ENCODE data around the gene PPP1R15A.
"Not testable (repeated sequence)": the region's sequence is repeated elsewhere in the genome, so short reads cannot be mapped to it uniquely, and the experiment has no call there.

Gene PPP1R15A

GRCh38 chr19:48915757-48916156, 43.5 kb downstream of the PPP1R15A start:
- no peak for DNase-seq

GRCh38 chr19:48918071-48918470, 45.9 kb downstream of the PPP1R15A start:
- DNase-seq = no peak

- DNase-seq = no peak
These were observed 46.6 kb downstream of the PPP1R15A start for GRCh38 chr19:48918801-48919247.

- DNase-seq = not testable (repeated sequence)
These were observed 47.0 kb downstream of the PPP1R15A start for GRCh38 chr19:48919271-48919670.

GRCh38 chr19:48920949-48921348, 48.7 kb downstream of the PPP1R15A start:
- DNase-seq = no peak

GRCh38 chr19:48921721-48922500, 49.7 kb downstream of the PPP1R15A start:
- DNase-seq = no peak

- DNase-seq = no peak
These were observed 50.6 kb downstream of the PPP1R15A start for GRCh38 chr19:48922548-48923490.

GRCh38 chr19:48925240-48925843, 53.1 kb downstream of the PPP1R15A start:
- DNase-seq = no peak
